Sigmoid colon (tissue), 7 donors: ENCODE results near the gene TRIAP1. TPM values are rescaled to one million over a fixed set of nuclear protein-coding genes. Genes with fewer than 3 reads are reported as not detected.

Experiments used
- DNase-seq: peaks from one replicate; pipeline ENCODE4 v3.0.0-alpha.2; 2019
- H3K27ac ChIP-seq, 4 donors: fragments of 200-600 bp; sonication (generic); one replicate each; pipeline ENCODE4 v1.5.1; 2016 to 2019; ENCODE audit warnings: mild to moderate bottlenecking in 1 of 4
- H3K27me3 ChIP-seq, 3 donors: fragments of 200-600 bp; sonication (generic); one replicate each; pipeline ENCODE4 v1.5.1; 2019; ENCODE audit warnings: mild to moderate bottlenecking in 1 of 3
- H3K36me3 ChIP-seq, 4 donors: fragments of 200-600 bp; sonication (generic); one replicate each; pipeline ENCODE4 v1.5.1; 2016 to 2019
- H3K4me1 ChIP-seq, 4 donors: fragments of 200-600 bp; sonication (generic); one replicate each; pipeline ENCODE4 v1.5.1; 2017 to 2019
- H3K4me3 ChIP-seq, 4 donors: fragments of 200-600 bp; sonication (generic); one replicate each; pipeline ENCODE4 v1.5.1; 2017 to 2019; ENCODE audit warnings: mild to moderate bottlenecking in 2 of 4, moderate library complexity in 1 of 4
- H3K9me3 ChIP-seq, 4 donors: fragments of 200-600 bp in 3 of 4; sonication (generic) in 3 of 4; one replicate each; pipeline versions ENCODE4 v1.5.1 to v1.6.1; 2013 to 2019
- EP300 ChIP-seq, 4 donors: sonication (generic); formaldehyde crosslinking; IDR thresholded peaks; one replicate each; pipeline ENCODE4 v1.6.1; 2017; ENCODE audit warnings: antibody characterized with exemption in 4 of 4
- POLR2A ChIP-seq, 2 donors: fragments of 450-650 bp; IDR thresholded peaks; one replicate each; pipeline ENCODE4 v1.6.1; 2016; ENCODE audit warnings: antibody characterized with exemption in 2 of 2, mild to moderate bottlenecking in 2 of 2, moderate library complexity in 2 of 2
- POLR2AphosphoS5 ChIP-seq, 4 donors: sonication (generic); formaldehyde crosslinking; IDR thresholded peaks; one replicate each; pipeline ENCODE4 v1.6.1; 2017; ENCODE audit warnings: antibody characterized with exemption in 4 of 4
- WGBS, 2 donors: extraction: QIAGEN DNeasy Blood & Tissue Kit; methylation state at CpG; one replicate each; pipeline ENCODE4 v1.1.7; 2013; 5-methylcytosine and 5-hydroxymethylcytosine counted together
- intact Hi-C: fragments of 100-400 bp; cut with DNase I; formaldehyde crosslinking; loops from one replicate; pipeline ENCODE4 v1.15.1; 2023
- polyA plus RNA-seq, 3 donors: library from polyadenylated mRNA; stranded (reverse); fragments of 200-250 nt; gene quantifications; one replicate each; pipeline ENCODE4 v1.2.3, GENCODE V29; 2013
- total RNA-seq, 4 donors: library from RNA; depleted of rRNA; stranded (reverse); fragments of >200 nt; gene quantifications; one replicate each; pipeline ENCODE4 v1.1.0, GENCODE V29; 2016
- TF ChIP-seq, protein P1 (sequence below), 4 experiments: fragments of 450-650 bp in 3 of 4; fragments of 200-600 bp in 1 of 4; IDR thresholded peaks; one replicate each; pipeline ENCODE4 v1.5.1; 2016 to 2019; ENCODE audit warnings: antibody characterized with exemption in 4 of 4, mild to moderate bottlenecking in 3 of 4, moderate library complexity in 2 of 4
- donor health status: healthy with polysubstance abuse.
- donor health status: Bipolar disorder and iron deficiency.
- donor health status: healthy.

Gene TRIAP1
- total and polyA plus RNA-seq, 7 donors = 8.6 to 37.7 (median 14.8) TPM

DNA sequence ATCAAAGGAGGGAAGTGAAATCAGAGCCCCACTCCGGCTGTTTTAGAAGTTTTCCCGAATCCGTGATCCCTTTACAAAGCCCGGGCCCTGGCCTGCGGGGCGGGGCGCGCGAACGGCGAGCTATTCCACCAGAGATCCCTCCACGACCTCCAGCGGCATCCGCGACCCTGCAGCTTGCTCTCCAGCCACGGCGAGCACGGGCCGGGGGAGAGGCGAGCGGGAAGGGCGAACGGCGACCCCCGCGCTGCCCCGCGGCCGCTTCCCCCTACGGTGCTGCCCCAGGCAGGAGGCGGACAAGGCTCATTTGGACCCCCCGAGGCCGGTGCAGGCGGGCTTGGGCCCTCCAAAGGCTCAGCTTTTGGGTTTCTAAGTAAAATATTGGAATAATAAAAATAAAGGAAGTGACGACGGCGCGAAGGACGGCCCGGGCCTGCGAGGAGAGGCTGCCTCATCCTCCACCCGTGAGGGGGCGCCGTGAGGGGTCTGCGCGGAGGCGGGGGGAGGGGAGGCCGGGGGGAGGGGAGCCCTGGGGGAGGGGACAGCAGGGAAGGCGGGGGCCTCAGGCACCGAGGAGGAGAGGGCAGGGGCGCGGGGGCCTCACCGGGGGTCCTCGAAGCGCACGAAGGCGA is 22.8 kb upstream of the TRIAP1 start:
- intact Hi-C loops = loop anchor here (2.0 kb wide), 2 partner anchors 26 to 30 kb away; partner anchors contain the start of gene COX6A1
- peaks cover 2 to 26% (median 13%) of the 10 kb centered on the region in 4 donors for H3K36me3 ChIP-seq
- TF ChIP-seq EP300 (IDR thresholded peaks at IDR 0.05) (no peak), POLR2AphosphoS5 (IDR thresholded peaks at IDR 0.05) (peak in 1 of 4 donors; percentile 4)
- WGBS, 2 donors = 1% methylated on average over 57 of the region's 57 CpGs
- H3K27me3 ChIP-seq = no peaks in the 10 kb centered on the region
- H3K9me3 ChIP-seq = no peaks in the 10 kb centered on the region
- H3K27ac ChIP-seq = peak overlapping the region; percentile 93 to 96 (median 94)
- DNase-seq = peak; percentile 66
- H3K4me1 ChIP-seq = peaks cover 0 to 40% (median 23%) of the 10 kb centered on the region in 4 donors
- H3K4me3 ChIP-seq = peak overlapping the region; percentile 85 to 94 (median 92)

DNA sequence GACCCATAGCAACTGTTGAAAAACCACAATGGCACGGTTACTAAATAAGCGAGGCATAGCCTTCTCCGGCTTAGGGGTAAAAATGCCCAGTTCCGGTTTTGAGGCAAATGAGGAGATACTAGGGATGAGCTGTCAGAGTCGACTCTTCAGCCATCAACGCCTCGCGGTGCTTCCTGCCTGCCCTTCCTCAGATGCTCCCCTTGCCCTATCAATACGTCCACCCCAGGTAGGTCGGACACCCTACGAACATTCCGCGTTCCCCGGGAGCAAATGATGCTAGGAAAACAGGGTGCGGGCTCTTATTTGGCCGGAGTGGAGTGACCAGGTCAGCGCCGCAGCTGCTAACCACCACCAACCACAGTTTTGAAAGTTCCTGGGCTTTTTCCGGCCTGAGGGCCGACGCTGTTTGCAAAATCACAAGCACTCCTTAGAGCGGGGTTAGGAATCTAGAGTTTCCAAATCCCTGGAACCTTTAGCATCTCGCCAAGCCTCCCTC is 22.2 kb upstream of the TRIAP1 start:
- H3K27ac ChIP-seq = peak overlapping the region; percentile 93 to 96 (median 94)
- TF ChIP-seq EP300 (IDR thresholded peaks at IDR 0.05) (no peak), POLR2A (IDR thresholded peaks at IDR 0.05) (no peak), POLR2AphosphoS5 (IDR thresholded peaks at IDR 0.05) (no peak)
- TF ChIP-seq, protein P1, sequence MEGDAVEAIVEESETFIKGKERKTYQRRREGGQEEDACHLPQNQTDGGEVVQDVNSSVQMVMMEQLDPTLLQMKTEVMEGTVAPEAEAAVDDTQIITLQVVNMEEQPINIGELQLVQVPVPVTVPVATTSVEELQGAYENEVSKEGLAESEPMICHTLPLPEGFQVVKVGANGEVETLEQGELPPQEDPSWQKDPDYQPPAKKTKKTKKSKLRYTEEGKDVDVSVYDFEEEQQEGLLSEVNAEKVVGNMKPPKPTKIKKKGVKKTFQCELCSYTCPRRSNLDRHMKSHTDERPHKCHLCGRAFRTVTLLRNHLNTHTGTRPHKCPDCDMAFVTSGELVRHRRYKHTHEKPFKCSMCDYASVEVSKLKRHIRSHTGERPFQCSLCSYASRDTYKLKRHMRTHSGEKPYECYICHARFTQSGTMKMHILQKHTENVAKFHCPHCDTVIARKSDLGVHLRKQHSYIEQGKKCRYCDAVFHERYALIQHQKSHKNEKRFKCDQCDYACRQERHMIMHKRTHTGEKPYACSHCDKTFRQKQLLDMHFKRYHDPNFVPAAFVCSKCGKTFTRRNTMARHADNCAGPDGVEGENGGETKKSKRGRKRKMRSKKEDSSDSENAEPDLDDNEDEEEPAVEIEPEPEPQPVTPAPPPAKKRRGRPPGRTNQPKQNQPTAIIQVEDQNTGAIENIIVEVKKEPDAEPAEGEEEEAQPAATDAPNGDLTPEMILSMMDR (IDR thresholded peaks at IDR 0.05) = no peak
- H3K27me3 ChIP-seq = no peaks in the 10 kb centered on the region
- peak; percentile 68 for DNase-seq
- 2 to 4% methylated on average over 23 of the region's 23 CpGs for WGBS, 2 donors
- peaks cover 8 to 32% (median 19%) of the 10 kb centered on the region in 4 donors for H3K36me3 ChIP-seq
- intact Hi-C loops = loop anchor here (2.0 kb wide), 2 partner anchors 26 to 30 kb away; partner anchors contain the start of gene COX6A1
- H3K9me3 ChIP-seq = no peaks in the 10 kb centered on the region
- peak overlapping the region; percentile 85 to 94 (median 92) for H3K4me3 ChIP-seq
- peaks cover 0 to 40% (median 23%) of the 10 kb centered on the region in 4 donors for H3K4me1 ChIP-seq

- intact Hi-C loops = no loop called here
- TF ChIP-seq POLR2A (IDR thresholded peaks at IDR 0.05) = no peak
- TF ChIP-seq EP300 (IDR thresholded peaks at IDR 0.05) = no peak
- TF ChIP-seq, protein P1 (IDR thresholded peaks at IDR 0.05) = no peak
- TF ChIP-seq POLR2AphosphoS5 (IDR thresholded peaks at IDR 0.05) = no peak
- WGBS, 2 donors = 94 to 96% methylated on average over 6 of the region's 6 CpGs
- Histone ChIP-seq H3K9me3 (no peaks in the 10 kb centered on the region), H3K4me3 (no peak overlapping the region), H3K4me1 (peaks cover 0 to 40% (median 23%) of the 10 kb centered on the region in 4 donors), H3K36me3 (peaks cover 16 to 41% (median 28%) of the 10 kb centered on the region in 4 donors), H3K27ac (no peak overlapping the region), H3K27me3 (no peaks in the 10 kb centered on the region)
- DNase-seq = no peak
Observed at GRCh38 chr12:120467439-120467838, 21.3 kb upstream of the TRIAP1 start.

GRCh38 chr12:120466560-120467315 is 20.6 kb upstream of the TRIAP1 start:
- peaks cover 19 to 48% (median 35%) of the 10 kb centered on the region in 4 donors for H3K36me3 ChIP-seq
- DNase-seq = no peak
- 62 to 70% methylated on average over 8 of the region's 8 CpGs for WGBS, 2 donors
- peaks cover 0 to 40% (median 23%) of the 10 kb centered on the region in 4 donors for H3K4me1 ChIP-seq
- intact Hi-C loops = no loop called here
- H3K4me3 ChIP-seq = no peak overlapping the region
- no peaks in the 10 kb centered on the region for H3K9me3 ChIP-seq
- H3K27me3 ChIP-seq = no peaks in the 10 kb centered on the region
- TF ChIP-seq POLR2AphosphoS5 (IDR thresholded peaks at IDR 0.05) (no peak), POLR2A (IDR thresholded peaks at IDR 0.05) (no peak)
- TF ChIP-seq, protein P1 (IDR thresholded peaks at IDR 0.05) = peak in 3 of 4 experiments; percentile 30 to 38 (median 36)
- H3K27ac ChIP-seq = no peak overlapping the region

DNA sequence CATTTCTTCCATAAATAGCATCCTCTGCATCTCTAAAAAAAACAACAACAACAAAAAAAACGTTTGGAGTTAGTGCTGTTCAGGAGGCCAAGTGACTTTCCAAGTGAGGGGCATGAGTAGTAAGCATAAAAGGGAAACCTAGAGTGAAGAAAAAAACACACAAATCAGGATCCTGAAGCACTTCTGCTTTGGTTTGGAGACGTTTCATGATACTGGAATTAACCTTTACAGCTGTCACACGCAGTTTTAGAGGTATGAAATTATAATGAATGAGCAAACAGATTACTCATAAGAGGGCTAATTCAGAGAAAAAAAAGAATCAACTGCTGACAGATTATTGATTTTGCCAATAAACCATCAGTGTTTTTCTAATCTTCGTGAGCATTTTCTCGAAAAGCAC is 19.6 kb upstream of the TRIAP1 start:
- no peak for TF ChIP-seq EP300 (IDR thresholded peaks at IDR 0.05)
- no peak for TF ChIP-seq POLR2AphosphoS5 (IDR thresholded peaks at IDR 0.05)
- TF ChIP-seq, protein P1 (IDR thresholded peaks at IDR 0.05) = no peak
- TF ChIP-seq POLR2A (IDR thresholded peaks at IDR 0.05) = no peak
- Histone ChIP-seq H3K4me3 (no peak overlapping the region), H3K9me3 (no peaks in the 10 kb centered on the region), H3K27me3 (no peaks in the 10 kb centered on the region), H3K4me1 (peaks cover 0 to 36% (median 21%) of the 10 kb centered on the region in 4 donors), H3K36me3 (peaks cover 19 to 58% (median 42%) of the 10 kb centered on the region in 4 donors), H3K27ac (no peak overlapping the region)
- WGBS, 2 donors = 18 to 53% methylated on average over 5 of the region's 5 CpGs
- DNase-seq = no peak
- intact Hi-C loops = no loop called here
